OCI-LY7 (cell line): ENCODE results near the gene ITGB2. TPM values are rescaled to one million over a fixed set of nuclear protein-coding genes. Genes with fewer than 3 reads are reported as not detected.

ENCODE experiments used
- BruUV-seq: library from RNA; stranded (reverse); fragments of 400-500 nt; replicated peaks from 2 replicates; lab custom pipeline; 2021; lab: Mats Ljungman, UMichigan
- CTCF ChIA-PET: fragments of 300-600 bp; sonication (Branson Sonifier 250); formaldehyde crosslinking; loops from one replicate; lab custom pipeline; 2022; ENCODE audit warnings: antibody characterized with exemption; ENCODE audit not compliant: unreplicated experiment; lab: Charles Lee
- POLR2A ChIA-PET: fragments of 300-600 bp; sonication (Branson Sonifier 250); formaldehyde crosslinking; loops from one replicate; lab custom pipeline; 2022; ENCODE audit warnings: antibody characterized with exemption; lab: Charles Lee
- DNase-seq: peaks from one replicate; pipeline ENCODE4 v3.0.0-alpha.2; 2015; ENCODE audit warnings: low spot score
- H2AFZ ChIP-seq: fragments of 200-600 bp; sonication (generic), shearing (Covaris generic); 2 replicates; pipeline ENCODE4 v1.6.1; 2014; ENCODE audit warnings: mild to moderate bottlenecking, antibody characterized with exemption, low read length, moderate library complexity
- H3K27ac ChIP-seq: fragments of 200-600 bp; sonication (generic); 2 replicates; pipeline ENCODE4 v1.5.1; 2014; ENCODE audit warnings: mixed run types, low read depth, mild to moderate bottlenecking, moderate library complexity, low read length, inconsistent platforms; ENCODE audit not compliant: poor library complexity, severe bottlenecking
- H3K36me3 ChIP-seq: fragments of 200-600 bp; sonication (generic); 2 replicates; pipeline ENCODE4 v1.6.1; 2014; ENCODE audit warnings: mild to moderate bottlenecking, antibody characterized with exemption, low read length, moderate library complexity, mixed read lengths; ENCODE audit not compliant: insufficient read depth
- H3K4me1 ChIP-seq: fragments of 200-600 bp; sonication (generic); 2 replicates; pipeline ENCODE4 v1.5.1; 2014; ENCODE audit warnings: mild to moderate bottlenecking, low read length; ENCODE audit not compliant: insufficient read depth, poor library complexity, severe bottlenecking
- H3K4me2 ChIP-seq: fragments of 200-600 bp; sonication (generic); 2 replicates; pipeline ENCODE4 v1.6.1; 2014; ENCODE audit warnings: mild to moderate bottlenecking, low read length
- H3K4me3 ChIP-seq: fragments of 200-600 bp; sonication (generic); 2 replicates; pipeline ENCODE4 v1.5.1; 2014; ENCODE audit warnings: mild to moderate bottlenecking, low read depth, low read length; ENCODE audit not compliant: poor library complexity, severe bottlenecking
- H3K79me2 ChIP-seq: fragments of 200-600 bp; sonication (generic); 2 replicates; pipeline ENCODE4 v1.6.1; 2016; ENCODE audit warnings: low read depth, mild to moderate bottlenecking, low read length, moderate library complexity, mixed read lengths; ENCODE audit not compliant: insufficient read depth
- H3K9me2 ChIP-seq: fragments of 200-600 bp; sonication (generic); 2 replicates; pipeline ENCODE4 v1.6.1; 2016; ENCODE audit warnings: mild to moderate bottlenecking, low read length, mixed read lengths; ENCODE audit not compliant: insufficient read depth
- H3K9me3 ChIP-seq: fragments of 200-600 bp; sonication (generic); 2 replicates; pipeline ENCODE4 v1.6.1; 2014; ENCODE audit warnings: mild to moderate bottlenecking, mixed run types, low read length, mixed read lengths
- H4K20me1 ChIP-seq: fragments of 200-600 bp; sonication (generic); 2 replicates; pipeline ENCODE4 v1.6.1; 2014; ENCODE audit warnings: mild to moderate bottlenecking, antibody characterized with exemption, low read length, moderate library complexity, mixed read lengths; ENCODE audit not compliant: insufficient read depth
- CTCF ChIP-seq: fragments of 200-600 bp; sonication (generic); conservative IDR thresholded peaks from 2 replicates; pipeline ENCODE4 v1.5.1; 2014; ENCODE audit warnings: mild to moderate bottlenecking, antibody characterized with exemption, low read length, moderate library complexity, mixed read lengths
- EZH2phosphoT487 ChIP-seq: fragments of 200-600 bp; sonication (generic); IDR thresholded peaks from 2 replicates; pipeline ENCODE4 v1.6.1; 2018; ENCODE audit warnings: low read depth, borderline replicate concordance, mild to moderate bottlenecking, mixed run types, antibody characterized with exemption, low read length, moderate library complexity, mixed read lengths
- intact Hi-C: fragments of 100-400 bp; cut with micrococcal nuclease; formaldehyde crosslinking; loops from one replicate; pipeline ENCODE4 v1.10.0; 2022; ENCODE audit not compliant: unreplicated experiment
- total RNA-seq, 2 experiments: library from RNA; depleted of rRNA in 1 of 2; stranded (reverse); fragments of >200 nt in 1 of 2; shearing (Covaris generic) in 1 of 2; gene quantifications; 2 replicates each; pipeline ENCODE4 v1.2.3, GENCODE V29; 2014 to 2022

Gene ITGB2
- total RNA-seq, 2 experiments from 2014 or later, result 11.6 to 78.9 TPM

DNA sequence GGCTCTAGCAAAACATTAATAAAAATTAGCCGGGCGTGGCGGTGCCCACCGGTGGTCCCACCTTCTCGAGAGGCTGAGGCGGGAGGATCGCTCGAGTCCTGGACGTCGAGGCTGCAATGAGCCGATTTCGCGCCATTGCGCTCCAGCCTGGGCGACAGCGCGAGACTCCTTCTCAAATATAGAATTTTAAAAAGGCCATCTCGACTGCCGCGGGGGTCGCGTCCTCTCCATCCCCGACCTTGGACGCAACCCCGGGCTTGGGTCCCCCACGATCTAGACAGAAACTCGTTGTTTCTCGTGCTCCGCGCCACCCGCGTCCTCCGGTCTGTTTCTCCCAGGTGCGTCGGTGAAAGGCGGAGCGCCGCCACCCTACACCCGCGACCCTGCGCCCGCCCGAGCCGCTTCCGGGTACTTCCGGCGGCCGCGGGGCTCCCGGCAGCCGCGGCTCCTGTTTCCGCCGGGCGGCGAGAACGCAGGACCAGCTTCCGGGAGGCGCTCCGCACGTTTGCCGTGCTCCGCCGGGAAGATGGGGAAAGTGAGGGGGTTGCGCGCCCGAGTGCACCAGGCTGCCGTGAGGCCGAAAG lies 18.9 kb upstream of the ITGB2 start, which contains the start of gene SLX9:
TSS of gene SLX9 (plus strand) at position 498 of the 584 bp plus-strand sequence. CDS start at position 527, 29 bp downstream.
- Histone ChIP-seq H3K4me3 (peak within 1 kb of the TSS; percentile 98), H3K36me3 (peaks cover 30% of the 10 kb centered on the region), H3K79me2 (peaks cover 23% of the 10 kb centered on the region), H3K9me2 (no peaks in the 10 kb centered on the region), H3K27ac (peak within 1 kb of the TSS; percentile 29), H2AFZ (peak within 1 kb of the TSS; percentile 57), H3K4me1 (peaks cover 33% of the 10 kb centered on the region), H4K20me1 (peaks cover 16% of the 10 kb centered on the region; the same call in 1 of the 2 replicates), H3K9me3 (no peaks in the 10 kb centered on the region), H3K4me2 (peak within 1 kb of the TSS; percentile 84)
- DNase-seq, result peak; percentile 90
- POLR2A ChIA-PET, result interaction anchor here (0.7 to 0.8 kb wide), 2 partner anchors 20 to 66 kb away, joined by 3 read pairs; partner anchors contain the start of gene PTTG1IP
- CTCF ChIA-PET, result interaction anchor here (0.9 kb wide), 1 partner anchor 10 kb away, joined by 4 read pairs; no protein-coding TSS in a partner anchor
- intact Hi-C loops, result loop anchor here (2.0 kb wide), 1 partner anchor 65 kb away; no protein-coding TSS in a partner anchor
- TF ChIP-seq EZH2phosphoT487, result no peak
- no peak for TF ChIP-seq CTCF
- BruUV-seq, result no TSS peak

DNA sequence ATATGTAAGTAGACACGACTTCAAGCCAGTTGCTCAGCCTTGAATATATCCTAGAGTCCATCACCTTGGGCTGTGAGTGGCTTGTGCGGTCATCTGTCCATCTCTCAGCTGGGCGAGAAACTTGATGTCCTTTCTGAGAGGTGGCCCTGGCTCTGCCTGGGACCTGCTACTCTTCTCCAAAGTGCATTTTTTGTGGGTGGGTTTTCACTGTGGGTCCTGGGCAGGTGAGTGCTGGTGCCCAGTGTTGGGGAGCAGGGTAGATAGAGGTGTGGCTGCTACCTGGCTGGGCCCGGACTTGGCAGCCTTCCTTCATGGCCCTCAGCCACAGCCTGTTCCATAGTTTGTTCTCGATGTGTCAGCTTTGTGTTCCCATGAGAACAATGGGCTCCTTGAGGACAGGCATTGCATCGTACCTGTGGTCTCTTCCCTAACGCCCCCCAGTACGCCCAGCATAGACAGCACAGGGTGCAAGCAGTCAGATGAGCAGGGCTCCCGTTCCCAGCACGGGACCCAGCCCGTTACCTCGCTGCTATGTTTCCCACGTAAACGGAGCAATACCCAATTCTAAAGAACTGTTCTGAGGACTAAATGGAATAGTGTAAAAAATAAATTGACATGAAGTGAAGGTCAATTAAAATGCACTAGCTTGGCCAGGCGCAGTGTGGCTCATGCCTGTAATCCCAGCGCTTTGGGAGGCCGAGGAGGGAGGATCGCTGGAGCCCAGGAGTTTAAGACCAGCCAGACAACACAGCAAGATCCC lies 18.3 kb upstream of the ITGB2 start:
- intact Hi-C loops, result loop anchor here (2.0 kb wide), 1 partner anchor 64 kb away; no protein-coding TSS in a partner anchor
- H3K27ac ChIP-seq, result peak overlapping the region; percentile 13
- peak overlapping the region; percentile 62 for H3K4me2 ChIP-seq
- BruUV-seq, result TSS peak; percentile 88
- H3K79me2 ChIP-seq, result peaks cover 23% of the 10 kb centered on the region
- peaks cover 23% of the 10 kb centered on the region for H3K36me3 ChIP-seq
- peak overlapping the region; percentile 98 for H3K4me3 ChIP-seq
- H2AFZ ChIP-seq, result peak overlapping the region; percentile 57
- CTCF ChIA-PET, result no interaction called here
- DNase-seq, result no peak
- peaks cover 36% of the 10 kb centered on the region for H3K4me1 ChIP-seq
- no peaks in the 10 kb centered on the region for H3K9me2 ChIP-seq
- peaks cover 16% of the 10 kb centered on the region; the same call in 1 of the 2 replicates for H4K20me1 ChIP-seq
- TF ChIP-seq CTCF, result no peak
- no peak for TF ChIP-seq EZH2phosphoT487
- POLR2A ChIA-PET, result no interaction called here
- no peaks in the 10 kb centered on the region for H3K9me3 ChIP-seq
